Stimulated activated CD8-positive, alpha-beta memory T cell treated with anti-CD3 and anti-CD28 coated beads, Interleukin-12 subunit alpha, Interleukin-12 subunit beta, amount 100 ng/mL, for 1 hour (primary cell): ENCODE results near the gene TMEM43.

Experiments used
- DNase-seq: peaks from one replicate; pipeline ENCODE4 v3.0.0-alpha.2; 2020; ENCODE audit warnings: low read depth

TMEM43 gene

GRCh38 chr3:14138109-14138877 lies 13.4 kb downstream of the TMEM43 start:
- no peak for DNase-seq

DNA sequence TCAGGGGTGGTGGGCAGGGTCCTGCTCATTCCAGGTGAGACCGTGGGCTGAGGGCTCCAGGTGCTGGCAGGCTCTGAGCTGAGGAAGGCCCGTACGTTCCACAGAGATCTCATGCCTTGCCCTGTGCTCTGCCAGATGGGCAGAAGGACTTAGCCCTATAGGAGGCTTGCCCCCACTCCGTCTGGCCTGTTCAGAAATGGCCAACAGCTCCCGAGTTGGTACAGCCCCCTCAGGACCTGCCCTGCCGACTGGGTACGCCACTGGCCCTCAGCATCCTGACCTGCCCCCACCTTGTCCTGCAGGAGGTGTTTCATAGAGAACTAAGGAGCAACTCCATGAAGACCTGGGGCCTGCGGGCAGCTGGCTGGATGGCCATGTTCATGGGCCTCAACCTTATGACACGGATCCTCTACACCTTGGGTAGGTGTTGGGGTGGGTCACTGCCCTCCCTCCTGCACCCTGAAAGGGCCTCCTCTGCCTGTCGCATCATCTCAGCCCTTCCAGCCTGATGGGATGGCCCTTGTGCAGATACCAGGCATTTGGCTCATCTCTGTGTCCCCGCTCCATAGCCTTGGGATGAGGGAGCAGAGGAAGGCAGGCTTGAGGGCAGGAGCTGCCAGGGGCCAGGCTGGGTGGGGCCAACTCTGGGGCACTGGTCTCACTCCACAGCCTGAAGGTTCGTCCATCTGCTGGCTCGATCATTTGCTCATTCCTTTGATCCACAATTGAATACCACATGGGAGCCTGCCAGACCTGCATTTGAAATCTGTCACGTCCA lies 14.2 kb downstream of the TMEM43 start:
- no peak for DNase-seq

DNA sequence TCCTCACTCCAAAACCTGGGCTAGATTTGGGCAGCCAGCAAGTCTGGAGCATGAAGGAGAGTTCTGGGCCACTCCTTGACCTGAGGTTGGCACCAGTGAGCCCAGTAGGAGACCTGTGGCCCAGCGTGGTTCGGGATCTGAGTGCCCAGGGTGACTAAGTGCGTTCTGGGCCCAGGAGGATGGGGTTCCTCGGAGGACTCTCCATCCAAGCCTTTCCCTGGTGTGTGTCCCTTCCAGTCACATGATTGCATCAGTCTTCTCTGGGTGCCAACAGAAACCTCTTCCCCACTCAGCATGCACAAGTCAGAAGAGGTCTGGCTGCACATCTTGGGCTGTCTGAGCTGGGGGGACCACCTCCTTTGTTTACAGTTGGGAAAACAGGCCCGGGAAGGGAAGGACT lies 14.9 kb downstream of the TMEM43 start:
- no peak for DNase-seq

GRCh38 chr3:14140668-14141067 lies 15.8 kb downstream of the TMEM43 start:
- no peak for DNase-seq

- DNase-seq = no peak
Measured at GRCh38 chr3:14141144-14141543, 16.3 kb downstream of the TMEM43 start.

DNA sequence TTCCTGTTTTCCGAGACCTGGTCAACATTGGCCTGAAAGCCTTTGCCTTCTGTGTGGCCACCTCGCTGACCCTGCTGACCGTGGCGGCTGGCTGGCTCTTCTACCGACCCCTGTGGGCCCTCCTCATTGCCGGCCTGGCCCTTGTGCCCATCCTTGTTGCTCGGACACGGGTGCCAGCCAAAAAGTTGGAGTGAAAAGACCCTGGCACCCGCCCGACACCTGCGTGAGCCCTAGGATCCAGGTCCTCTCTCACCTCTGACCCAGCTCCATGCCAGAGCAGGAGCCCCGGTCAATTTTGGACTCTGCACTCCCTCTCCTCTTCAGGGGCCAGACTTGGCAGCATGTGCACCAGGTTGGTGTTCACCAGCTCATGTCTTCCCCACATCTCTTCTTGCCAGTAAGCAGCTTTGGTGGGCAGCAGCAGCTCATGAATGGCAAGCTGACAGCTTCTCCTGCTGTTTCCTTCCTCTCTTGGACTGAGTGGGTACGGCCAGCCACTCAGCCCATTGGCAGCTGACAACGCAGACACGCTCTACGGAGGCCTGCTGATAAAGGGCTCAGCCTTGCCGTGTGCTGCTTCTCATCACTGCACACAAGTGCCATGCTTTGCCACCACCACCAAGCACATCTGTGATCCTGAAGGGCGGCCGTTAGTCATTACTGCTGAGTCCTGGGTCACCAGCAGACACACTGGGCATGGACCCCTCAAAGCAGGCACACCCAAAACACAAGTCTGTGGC lies 16.9 kb downstream of the TMEM43 start:
- no peak for DNase-seq

GRCh38 chr3:14142567-14143270 lies 17.9 kb downstream of the TMEM43 start:
- DNase-seq = peak; percentile 39

DNA sequence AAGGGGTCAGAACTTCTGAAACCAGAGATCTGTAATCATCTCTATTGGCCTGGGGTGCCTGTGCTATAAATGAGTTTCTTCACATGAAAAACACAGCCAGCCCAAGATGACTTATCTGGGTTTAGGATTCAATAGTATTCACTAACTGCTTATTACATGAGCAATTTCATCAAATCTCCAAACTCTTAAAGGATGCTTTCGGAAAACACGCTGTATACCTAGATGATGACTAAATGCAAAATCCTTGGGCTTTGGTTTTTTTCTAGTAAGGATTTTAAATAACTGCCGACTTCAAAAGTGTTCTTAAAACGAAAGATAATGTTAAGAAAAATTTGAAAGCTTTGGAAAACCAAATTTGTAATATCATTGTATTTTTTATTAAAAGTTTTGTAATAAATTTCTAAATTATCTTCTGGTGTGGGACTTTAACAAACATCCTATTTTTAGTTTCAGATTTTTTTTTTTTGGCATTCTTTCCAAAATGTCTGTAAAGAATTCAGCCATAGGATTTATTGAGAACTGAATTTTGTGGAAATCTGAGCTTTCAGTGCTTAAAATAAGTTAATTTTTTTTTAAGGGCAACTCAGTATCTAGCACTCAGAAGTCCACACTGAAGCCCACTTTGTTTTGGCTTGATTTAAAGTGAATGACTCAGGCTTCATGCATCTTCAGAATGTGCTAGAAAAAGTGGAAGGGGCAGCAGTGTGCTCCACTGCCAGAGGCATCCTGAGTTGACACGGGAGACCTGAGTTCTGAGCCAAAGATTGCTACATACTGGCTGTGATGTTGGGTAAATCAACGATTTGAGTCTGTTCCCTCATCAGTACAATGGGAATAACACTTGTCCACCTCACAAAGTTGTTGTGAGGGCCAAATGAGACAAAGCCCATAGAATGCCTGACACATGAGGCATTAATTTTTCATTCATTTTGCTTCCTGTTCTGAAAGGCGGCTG lies 18.7 kb downstream of the TMEM43 start:
- DNase-seq = no peak

DNA sequence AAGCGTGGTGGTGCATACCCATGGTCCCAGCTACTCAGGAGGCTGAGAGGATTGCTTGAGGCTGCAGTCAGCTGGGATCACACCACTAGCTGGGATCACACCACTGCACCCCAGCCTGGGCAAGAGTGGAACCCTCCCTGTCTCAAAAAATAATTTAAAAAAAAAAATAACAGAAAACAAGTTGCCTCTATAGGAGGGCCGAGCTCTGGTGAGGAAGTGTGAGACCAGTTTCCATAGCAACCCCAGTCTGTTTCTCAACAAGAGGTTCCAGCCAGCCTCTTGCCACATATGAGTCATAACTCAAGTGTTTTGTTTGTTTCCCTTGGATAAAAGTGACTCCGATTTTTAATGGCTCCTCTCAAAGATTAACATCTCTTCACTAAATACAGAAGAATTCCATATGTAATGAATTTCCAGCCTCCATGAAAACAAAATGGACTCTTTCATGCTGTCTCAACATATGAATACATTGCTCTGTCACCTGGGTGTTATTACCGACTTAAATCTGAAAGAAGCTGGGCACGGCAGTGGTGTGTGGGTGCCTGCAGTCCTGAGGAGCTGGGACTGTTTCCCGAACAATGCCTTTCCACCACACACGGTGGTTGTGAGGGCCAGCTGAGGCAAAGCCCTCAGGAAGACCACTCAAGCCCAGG lies 19.7 kb downstream of the TMEM43 start:
- DNase-seq = peak; percentile 60

- DNase-seq = no peak
Measured at GRCh38 chr3:14145236-14145635, 20.4 kb downstream of the TMEM43 start.

DNA sequence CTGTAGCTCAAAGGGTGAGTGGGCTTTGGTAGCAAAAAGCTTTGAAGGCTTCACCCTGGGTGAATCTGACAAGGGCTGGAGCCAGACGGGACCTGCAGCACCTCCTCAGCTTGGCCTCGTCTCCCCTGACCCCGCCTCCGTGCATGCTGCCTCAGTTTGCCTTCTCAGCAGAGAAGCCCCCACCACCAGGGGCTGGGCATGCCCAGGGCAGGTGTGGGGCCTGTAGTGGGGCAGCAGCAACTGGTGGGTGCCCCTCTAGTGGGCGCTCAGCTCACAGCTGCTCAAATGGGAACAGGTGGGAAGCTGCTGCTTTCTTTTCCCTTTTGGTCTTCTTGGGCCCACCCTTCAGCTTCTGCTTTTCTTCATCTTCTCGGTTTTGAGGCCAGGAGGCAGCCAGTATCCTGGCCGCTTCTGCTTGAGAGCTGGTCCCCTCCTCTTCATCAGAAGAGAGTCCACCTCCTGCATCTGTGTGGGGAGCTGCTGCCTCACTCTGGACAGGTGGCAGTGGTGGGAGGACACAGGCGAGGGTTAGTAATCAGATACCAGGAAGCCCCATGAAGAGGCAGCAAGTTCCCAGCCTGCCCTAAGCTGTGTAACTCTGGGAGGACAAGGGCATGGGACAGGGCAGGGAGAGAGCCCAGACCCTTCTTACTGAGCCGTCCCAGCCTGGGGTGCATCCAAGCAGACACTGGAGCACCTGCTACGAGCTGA lies 21.0 kb downstream of the TMEM43 start:
- no peak for DNase-seq

- DNase-seq = no peak
Measured at GRCh38 chr3:14146381-14147065, 21.7 kb downstream of the TMEM43 start.

GRCh38 chr3:14147066-14147435 lies 22.2 kb downstream of the TMEM43 start:
- no peak for DNase-seq

DNA sequence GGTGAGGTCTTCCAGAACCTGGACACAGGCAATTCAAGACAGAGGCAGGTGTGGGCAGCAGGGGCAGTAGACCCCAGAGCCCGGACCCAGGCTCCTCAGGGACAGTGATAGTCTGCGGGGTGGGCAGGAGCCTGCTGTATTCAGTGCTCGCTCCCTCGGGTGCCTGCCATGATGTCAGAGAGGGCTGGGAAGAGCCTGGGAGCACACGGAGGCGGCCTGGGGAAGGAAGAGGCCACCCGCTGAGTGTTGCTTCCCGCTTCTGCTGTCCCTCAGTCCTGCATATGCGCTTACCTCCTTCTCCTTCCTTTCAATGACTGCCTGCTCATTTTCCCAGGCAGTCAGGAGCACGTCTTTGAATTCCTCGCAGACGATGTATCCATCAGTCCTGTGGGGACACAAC lies 22.8 kb downstream of the TMEM43 start:
- no peak for DNase-seq

GRCh38 chr3:14148041-14148985 lies 23.5 kb downstream of the TMEM43 start:
- DNase-seq = no peak

DNA sequence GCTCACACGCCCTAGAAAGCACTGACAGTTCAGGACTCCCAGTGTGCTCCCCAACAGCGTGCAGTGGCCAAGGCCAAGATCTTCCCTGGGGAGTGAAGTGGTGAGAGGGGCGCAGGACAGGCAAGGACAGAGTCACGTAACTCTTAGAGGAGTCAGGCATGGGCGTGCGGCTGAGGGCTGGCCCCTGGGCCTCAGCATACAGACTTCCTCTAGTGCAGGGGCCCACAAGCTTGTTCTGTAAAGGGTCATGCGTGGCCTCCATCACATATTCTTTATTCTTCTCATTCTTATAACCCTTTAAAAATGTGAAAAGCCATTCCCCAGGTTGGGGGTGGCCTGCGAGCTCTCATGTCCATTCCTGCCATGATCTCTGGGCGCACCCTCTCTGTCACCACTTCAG lies 25.2 kb downstream of the TMEM43 start:
- no peak for DNase-seq

- no peak for DNase-seq
Measured at GRCh38 chr3:14150491-14151230, 25.8 kb downstream of the TMEM43 start.
